HG02759 (cell line): ENCODE results near the gene UBR4.

Experiments used
- ATAC-seq: cut with Tn5 transposase; IDR thresholded peaks from one replicate; pipeline ENCODE4 v1.9.1; 2021; ENCODE audit warnings: mild to moderate bottlenecking, moderate library complexity; ENCODE audit not compliant: unreplicated experiment

The UBR4 gene

GRCh38 chr1:19059773-19060172 is 150.3 kb downstream of the UBR4 start:
- no peak for ATAC-seq

GRCh38 chr1:19058476-19058797 is 151.6 kb downstream of the UBR4 start:
- no peak for ATAC-seq

GRCh38 chr1:19057784-19058475 is 152.1 kb downstream of the UBR4 start:
- no peak for ATAC-seq

DNA sequence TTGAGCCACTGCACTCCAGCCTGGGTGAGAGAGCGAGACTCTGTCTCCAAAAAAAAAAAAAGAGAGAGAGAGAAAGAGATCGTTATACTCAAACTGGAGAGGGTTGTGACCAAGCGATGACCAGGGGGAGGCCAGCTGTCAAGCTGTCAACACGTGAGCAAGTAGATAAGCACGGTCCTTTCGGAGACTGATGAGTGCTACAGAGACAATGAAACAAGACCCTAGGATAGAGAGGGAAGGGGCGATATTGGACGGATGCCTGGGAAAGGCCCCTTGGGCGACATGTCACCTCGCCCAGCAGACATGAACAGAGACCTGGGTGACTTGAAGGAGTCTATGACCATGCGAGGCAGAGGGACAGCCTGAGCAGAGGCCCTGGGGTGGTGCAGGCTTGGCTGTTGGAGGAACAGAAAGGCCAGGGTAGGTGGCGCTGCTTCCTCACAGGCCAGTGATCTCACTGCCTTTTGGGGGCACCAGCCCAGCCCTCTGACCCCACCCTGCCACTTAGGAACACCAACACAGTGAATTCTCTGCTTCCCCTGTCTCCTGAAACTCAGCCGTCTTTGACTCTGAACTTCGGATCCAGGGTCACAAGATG is 152.8 kb downstream of the UBR4 start:
- no peak for ATAC-seq

DNA sequence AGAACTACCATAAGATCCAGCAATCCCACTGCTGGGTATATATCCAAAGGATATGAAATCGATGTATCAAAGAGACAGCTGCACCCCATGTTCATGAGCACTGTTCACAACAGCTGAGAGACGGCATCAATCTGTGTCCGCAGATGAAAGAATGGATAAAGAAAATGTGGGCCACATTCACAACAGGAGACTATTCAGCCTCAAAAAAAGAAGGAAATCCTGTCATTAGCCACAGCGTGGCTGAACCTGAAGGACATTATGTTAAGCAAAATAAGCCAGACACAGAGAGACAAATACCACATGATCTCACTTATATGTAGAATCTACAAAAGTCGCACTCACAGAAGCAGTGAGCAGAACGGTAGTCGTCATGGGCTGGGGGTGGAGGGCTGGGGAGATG is 154.4 kb downstream of the UBR4 start:
- no peak for ATAC-seq

GRCh38 chr1:19055001-19055400 is 155.1 kb downstream of the UBR4 start:
- ATAC-seq, result no peak

- ATAC-seq, result no peak
These were observed 155.8 kb downstream of the UBR4 start for GRCh38 chr1:19054216-19054615.

GRCh38 chr1:19053486-19053885 is 156.6 kb downstream of the UBR4 start:
- ATAC-seq, result no peak

DNA sequence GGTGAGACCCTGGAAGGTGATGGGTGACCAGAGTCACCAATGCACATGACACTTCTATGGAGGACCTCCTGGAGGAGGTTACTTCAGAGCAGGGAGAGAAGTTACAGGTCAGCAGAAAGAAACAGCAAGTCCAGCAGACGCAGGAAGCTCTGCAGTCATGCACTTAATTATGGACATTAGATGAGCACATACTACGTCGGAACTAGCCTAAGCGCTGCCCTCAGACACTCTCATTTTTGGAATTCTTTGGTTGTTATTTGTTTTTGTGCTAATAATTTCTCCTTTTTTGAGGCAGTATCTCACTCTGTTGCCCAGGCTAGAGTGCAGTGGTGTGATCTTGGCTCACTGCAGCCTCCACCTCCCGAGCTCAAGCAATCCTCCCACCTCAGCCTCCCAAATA is 160.3 kb downstream of the UBR4 start:
- ATAC-seq, result no peak

- no peak for ATAC-seq
These were observed 160.8 kb downstream of the UBR4 start for GRCh38 chr1:19049128-19049768.

DNA sequence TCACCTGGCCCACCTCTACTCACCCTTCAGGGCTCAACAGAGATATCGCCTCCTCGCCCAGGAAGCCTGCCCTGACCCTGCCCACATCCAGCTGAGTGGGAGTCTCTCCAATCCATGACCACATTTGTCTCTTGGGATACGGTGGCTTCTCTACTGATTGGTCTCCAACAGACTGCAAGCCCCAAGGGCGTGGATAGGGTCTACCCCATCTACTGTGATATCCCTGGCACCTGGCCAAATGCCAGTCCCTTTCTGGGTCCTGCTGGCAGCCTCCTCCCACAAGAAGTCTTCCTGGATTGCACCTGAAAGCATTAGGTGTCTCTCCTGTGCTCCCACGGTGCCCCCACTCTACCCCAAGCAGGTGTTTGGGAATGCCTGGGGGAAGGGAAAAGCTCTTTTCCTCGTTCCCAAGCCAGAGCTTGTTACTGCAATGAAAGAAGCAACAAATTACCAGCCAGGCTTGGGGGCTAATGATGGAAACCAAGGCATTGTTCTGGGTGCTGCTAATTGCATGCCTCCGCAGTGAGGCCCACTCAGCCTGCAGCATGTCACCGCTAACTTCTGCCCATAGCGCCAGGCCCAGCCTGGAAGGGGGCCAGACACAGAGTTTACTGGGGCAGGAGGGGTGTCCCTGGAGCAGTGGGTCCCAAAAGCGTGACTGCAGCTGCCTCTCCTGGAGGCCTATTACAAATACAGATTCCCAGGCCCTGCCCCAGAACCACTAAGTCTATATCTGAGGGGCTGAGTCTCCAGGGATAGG is 162.9 kb downstream of the UBR4 start:
- no peak for ATAC-seq

DNA sequence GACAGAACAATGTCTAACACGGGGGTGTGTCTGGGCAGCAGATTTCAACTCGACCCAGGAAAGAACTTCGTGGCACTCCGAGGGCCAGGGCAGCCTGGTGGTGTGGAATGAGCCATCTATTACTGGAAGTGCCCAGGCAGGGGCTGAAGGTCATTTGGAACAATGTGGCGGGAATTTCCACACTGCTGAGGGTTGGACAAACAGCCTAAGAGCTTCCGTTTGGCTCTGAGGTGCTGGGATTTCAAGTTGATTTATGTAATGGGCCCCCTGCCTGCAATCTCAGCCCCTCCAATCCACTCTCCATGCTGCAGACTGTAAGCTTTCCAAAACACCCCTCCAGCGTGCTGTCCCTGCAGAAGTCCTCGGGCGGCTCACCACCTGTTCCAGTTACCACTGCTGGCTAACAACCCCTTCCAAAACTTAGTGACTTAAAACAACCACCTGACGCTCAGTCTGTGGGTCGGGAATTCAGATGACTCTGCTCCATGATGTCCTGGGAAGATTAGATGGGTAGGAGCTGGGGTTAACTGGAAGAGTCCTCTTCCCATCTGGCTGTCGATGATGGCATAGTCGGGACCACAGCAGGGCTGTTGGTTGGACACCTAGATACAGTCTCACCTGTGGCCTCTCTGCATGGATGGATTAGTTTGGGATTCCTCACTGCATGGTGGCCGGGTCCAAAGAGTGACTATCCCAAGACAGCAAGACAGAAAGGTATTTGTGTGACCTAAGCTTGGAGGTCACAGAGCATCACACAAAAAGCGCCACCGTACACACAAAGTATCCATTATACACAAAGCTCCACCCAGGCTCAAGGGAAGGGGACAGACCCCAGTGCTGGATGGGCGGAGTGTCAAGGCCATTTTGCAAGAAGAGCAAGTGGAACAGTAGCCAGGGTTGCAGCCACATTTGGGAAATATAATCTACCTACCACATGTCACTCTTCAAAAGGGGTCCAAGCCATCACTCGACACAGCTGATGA is 163.9 kb downstream of the UBR4 start:
- no peak for ATAC-seq

GRCh38 chr1:19044975-19045831 is 164.9 kb downstream of the UBR4 start:
- no peak for ATAC-seq

- ATAC-seq, result no peak
These were observed 165.6 kb downstream of the UBR4 start for GRCh38 chr1:19044471-19044870.

GRCh38 chr1:19043579-19044443 is 166.3 kb downstream of the UBR4 start:
- ATAC-seq, result no peak

GRCh38 chr1:19042675-19043578 is 167.1 kb downstream of the UBR4 start:
- no peak for ATAC-seq

GRCh38 chr1:19040010-19040680 is 169.9 kb downstream of the UBR4 start:
- no peak for ATAC-seq
